WTC11 (cell line): ENCODE data around the gene CCS. TPM values are rescaled to one million over a fixed set of nuclear protein-coding genes. Genes with fewer than 3 reads are reported as not detected.

Experiments used
- ATAC-seq: fragments of 200-7000 bp; cut with Tn5 transposase; 2 replicates; pipeline ENCODE4 v1.10.0; 2021; ENCODE audit warnings: mild to moderate bottlenecking, moderate library complexity
- CTCF ChIA-PET: fragments of 300-600 bp; sonication (Branson Sonifier 250); formaldehyde crosslinking; loops from one replicate; lab custom pipeline; 2021; ENCODE audit warnings: antibody characterized with exemption; lab: Charles Lee
- POLR2A ChIA-PET: fragments of 350-600 bp; sonication (Branson Sonifier 250); formaldehyde crosslinking; loops from one replicate; lab custom pipeline; 2021; ENCODE audit warnings: antibody characterized with exemption; lab: Charles Lee
- DNase-seq: peaks from one replicate; pipeline ENCODE4 v3.0.0; 2021; ENCODE audit warnings: low spot score
- H3K27ac Mint-ChIP-seq: 2 replicates; pipeline ENCODE4 v1.8.0; 2021; ENCODE audit warnings: mixed read lengths
- H3K27me3 Mint-ChIP-seq: 2 replicates; pipeline ENCODE4 v1.8.0; 2021; ENCODE audit warnings: low read depth, mild to moderate bottlenecking, moderate library complexity, mixed read lengths
- H3K36me3 Mint-ChIP-seq: 2 replicates; pipeline ENCODE4 v1.8.0; 2021; ENCODE audit warnings: mixed read lengths
- H3K4me1 Mint-ChIP-seq: 2 replicates; pipeline ENCODE4 v1.8.0; 2022; ENCODE audit warnings: mixed read lengths
- H3K4me3 Mint-ChIP-seq: 2 replicates; pipeline ENCODE4 v1.8.0; 2021; ENCODE audit warnings: mild to moderate bottlenecking, moderate library complexity, mixed read lengths
- H3K9me3 Mint-ChIP-seq: 2 replicates; pipeline ENCODE4 v1.8.0; 2021; ENCODE audit warnings: mixed read lengths
- FOXJ3 ChIP-seq: sonication (generic); formaldehyde crosslinking; IDR thresholded peaks from 2 replicates; pipeline ENCODE4 v1.9.0; 2021; ENCODE audit warnings: missing genetic modification reagents, mild to moderate bottlenecking, borderline replicate concordance
- FOXP4 ChIP-seq: sonication (generic); formaldehyde crosslinking; IDR thresholded peaks from 2 replicates; pipeline ENCODE4 v1.8.0; 2022; ENCODE audit warnings: mild to moderate bottlenecking, missing genetic modification reagents
- JUN ChIP-seq: sonication (generic); formaldehyde crosslinking; IDR thresholded peaks from 2 replicates; pipeline ENCODE4 v1.8.0; 2023; ENCODE audit warnings: mild to moderate bottlenecking, missing genetic modification reagents
- PRRX2 ChIP-seq: fragments of 250-450 bp; sonication (Bioruptor Pico); IDR thresholded peaks from 2 replicates; pipeline ENCODE4 v1.8.0; 2021; ENCODE audit warnings: mild to moderate bottlenecking
- SMAD3 ChIP-seq: sonication (generic); formaldehyde crosslinking; IDR thresholded peaks from 2 replicates; pipeline ENCODE4 v1.8.0; 2022; ENCODE audit warnings: missing genetic modification reagents, mild to moderate bottlenecking, borderline replicate concordance
- SOX15 ChIP-seq: fragments of 250-450 bp; sonication (Bioruptor Pico); IDR thresholded peaks from 2 replicates; pipeline ENCODE4 v1.9.0; 2021; ENCODE audit warnings: mild to moderate bottlenecking
- TP53 ChIP-seq: sonication (generic); formaldehyde crosslinking; IDR thresholded peaks from 2 replicates; pipeline ENCODE4 v1.8.1; 2023; ENCODE audit warnings: mild to moderate bottlenecking, missing genetic modification reagents
- ZNF396 ChIP-seq: fragments of 250-450 bp; sonication (Bioruptor Pico); IDR thresholded peaks from 2 replicates; pipeline ENCODE4 v1.8.0; 2021; ENCODE audit warnings: mild to moderate bottlenecking, moderate library complexity, borderline replicate concordance
- ZNF512 ChIP-seq: sonication (generic); formaldehyde crosslinking; IDR thresholded peaks from 2 replicates; pipeline ENCODE4 v1.8.1; 2022; ENCODE audit warnings: missing genetic modification reagents, borderline replicate concordance
- total RNA-seq: library from RNA; stranded (reverse); gene quantifications from 3 replicates; pipeline ENCODE4 v1.2.3, GENCODE V29; 2021
- TF ChIP-seq, protein P1 (sequence below): sonication (generic); formaldehyde crosslinking; IDR thresholded peaks from 2 replicates; pipeline ENCODE4 v1.8.1; 2023; ENCODE audit warnings: mild to moderate bottlenecking, missing genetic modification reagents
- TF ChIP-seq, protein P2 (sequence below): sonication (generic); formaldehyde crosslinking; IDR thresholded peaks from 2 replicates; pipeline ENCODE4 v1.8.1; 2023; ENCODE audit warnings: mild to moderate bottlenecking, missing genetic modification reagents, moderate library complexity
- TF ChIP-seq, protein P3 (sequence below): sonication (generic); formaldehyde crosslinking; conservative IDR thresholded peaks from 2 replicates; pipeline ENCODE4 v1.8.1; 2023; ENCODE audit warnings: mild to moderate bottlenecking, low read depth, missing genetic modification reagents, moderate library complexity
- TF ChIP-seq, protein P4 (sequence below): sonication (generic); formaldehyde crosslinking; IDR thresholded peaks from 2 replicates; pipeline ENCODE4 v1.8.0; 2023; ENCODE audit warnings: missing genetic modification reagents, mild to moderate bottlenecking, borderline replicate concordance

CCS gene
- total RNA-seq, 1 experiment from 2014 or later: 35.9 TPM

DNA sequence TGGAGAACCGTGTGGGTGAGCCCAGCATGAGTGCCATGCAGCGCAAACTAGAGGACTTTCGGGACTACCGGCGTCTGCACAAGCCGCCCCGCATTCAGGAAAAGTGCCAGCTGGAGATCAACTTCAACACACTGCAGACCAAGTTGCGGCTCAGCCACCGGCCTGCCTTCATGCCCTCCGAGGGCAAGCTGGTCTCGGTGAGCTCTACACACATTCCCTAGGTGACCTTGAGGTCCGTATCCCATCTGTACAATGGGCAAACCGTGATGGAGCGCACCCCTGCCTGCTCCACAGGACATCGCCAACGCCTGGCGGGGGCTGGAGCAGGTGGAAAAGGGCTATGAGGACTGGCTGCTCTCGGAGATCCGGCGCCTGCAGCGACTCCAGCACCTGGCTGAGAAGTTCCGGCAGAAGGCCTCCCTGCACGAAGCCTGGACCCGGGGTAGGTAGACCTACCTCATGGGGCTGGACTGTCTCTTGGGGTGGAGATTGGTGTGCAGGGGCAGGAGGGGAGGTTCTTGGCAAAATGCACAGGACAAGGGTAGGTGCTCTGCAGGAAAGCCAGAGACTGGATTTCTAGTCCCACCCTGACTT lies 35.2 kb upstream of the CCS start:
- no peak overlapping the region for H3K27ac Mint-ChIP-seq
- ChIA-PET POLR2A (no interaction called here), CTCF (interaction anchor here (1.2 kb wide), 1 partner anchor 66 kb away, joined by 3 read pairs; no protein-coding TSS in a partner anchor)
- H3K36me3 Mint-ChIP-seq: peaks cover 22% of the 10 kb centered on the region
- DNase-seq: no peak
- TF ChIP-seq SOX15 (CRISPR knock-in tag): no peak
- no peak for TF ChIP-seq PRRX2
- TF ChIP-seq, protein P1, sequence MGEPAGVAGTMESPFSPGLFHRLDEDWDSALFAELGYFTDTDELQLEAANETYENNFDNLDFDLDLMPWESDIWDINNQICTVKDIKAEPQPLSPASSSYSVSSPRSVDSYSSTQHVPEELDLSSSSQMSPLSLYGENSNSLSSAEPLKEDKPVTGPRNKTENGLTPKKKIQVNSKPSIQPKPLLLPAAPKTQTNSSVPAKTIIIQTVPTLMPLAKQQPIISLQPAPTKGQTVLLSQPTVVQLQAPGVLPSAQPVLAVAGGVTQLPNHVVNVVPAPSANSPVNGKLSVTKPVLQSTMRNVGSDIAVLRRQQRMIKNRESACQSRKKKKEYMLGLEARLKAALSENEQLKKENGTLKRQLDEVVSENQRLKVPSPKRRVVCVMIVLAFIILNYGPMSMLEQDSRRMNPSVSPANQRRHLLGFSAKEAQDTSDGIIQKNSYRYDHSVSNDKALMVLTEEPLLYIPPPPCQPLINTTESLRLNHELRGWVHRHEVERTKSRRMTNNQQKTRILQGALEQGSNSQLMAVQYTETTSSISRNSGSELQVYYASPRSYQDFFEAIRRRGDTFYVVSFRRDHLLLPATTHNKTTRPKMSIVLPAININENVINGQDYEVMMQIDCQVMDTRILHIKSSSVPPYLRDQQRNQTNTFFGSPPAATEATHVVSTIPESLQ: no peak
- TF ChIP-seq, protein P2, sequence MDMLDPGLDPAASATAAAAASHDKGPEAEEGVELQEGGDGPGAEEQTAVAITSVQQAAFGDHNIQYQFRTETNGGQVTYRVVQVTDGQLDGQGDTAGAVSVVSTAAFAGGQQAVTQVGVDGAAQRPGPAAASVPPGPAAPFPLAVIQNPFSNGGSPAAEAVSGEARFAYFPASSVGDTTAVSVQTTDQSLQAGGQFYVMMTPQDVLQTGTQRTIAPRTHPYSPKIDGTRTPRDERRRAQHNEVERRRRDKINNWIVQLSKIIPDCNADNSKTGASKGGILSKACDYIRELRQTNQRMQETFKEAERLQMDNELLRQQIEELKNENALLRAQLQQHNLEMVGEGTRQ: no peak
- TF ChIP-seq ZNF512: no peak
- no peak for TF ChIP-seq ZNF396 (CRISPR knock-in tag)
- TF ChIP-seq, protein P3, sequence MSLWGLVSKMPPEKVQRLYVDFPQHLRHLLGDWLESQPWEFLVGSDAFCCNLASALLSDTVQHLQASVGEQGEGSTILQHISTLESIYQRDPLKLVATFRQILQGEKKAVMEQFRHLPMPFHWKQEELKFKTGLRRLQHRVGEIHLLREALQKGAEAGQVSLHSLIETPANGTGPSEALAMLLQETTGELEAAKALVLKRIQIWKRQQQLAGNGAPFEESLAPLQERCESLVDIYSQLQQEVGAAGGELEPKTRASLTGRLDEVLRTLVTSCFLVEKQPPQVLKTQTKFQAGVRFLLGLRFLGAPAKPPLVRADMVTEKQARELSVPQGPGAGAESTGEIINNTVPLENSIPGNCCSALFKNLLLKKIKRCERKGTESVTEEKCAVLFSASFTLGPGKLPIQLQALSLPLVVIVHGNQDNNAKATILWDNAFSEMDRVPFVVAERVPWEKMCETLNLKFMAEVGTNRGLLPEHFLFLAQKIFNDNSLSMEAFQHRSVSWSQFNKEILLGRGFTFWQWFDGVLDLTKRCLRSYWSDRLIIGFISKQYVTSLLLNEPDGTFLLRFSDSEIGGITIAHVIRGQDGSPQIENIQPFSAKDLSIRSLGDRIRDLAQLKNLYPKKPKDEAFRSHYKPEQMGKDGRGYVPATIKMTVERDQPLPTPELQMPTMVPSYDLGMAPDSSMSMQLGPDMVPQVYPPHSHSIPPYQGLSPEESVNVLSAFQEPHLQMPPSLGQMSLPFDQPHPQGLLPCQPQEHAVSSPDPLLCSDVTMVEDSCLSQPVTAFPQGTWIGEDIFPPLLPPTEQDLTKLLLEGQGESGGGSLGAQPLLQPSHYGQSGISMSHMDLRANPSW (CRISPR knock-in tag): no peak
- TF ChIP-seq SMAD3 (CRISPR knock-in tag): no peak
- TF ChIP-seq FOXJ3 (CRISPR knock-in tag): no peak
- no peak for ATAC-seq
- H3K4me1 Mint-ChIP-seq: no peaks in the 10 kb centered on the region
- no peak overlapping the region for H3K4me3 Mint-ChIP-seq
- H3K9me3 Mint-ChIP-seq: no peaks in the 10 kb centered on the region
- H3K27me3 Mint-ChIP-seq: peaks cover 6% of the 10 kb centered on the region

DNA sequence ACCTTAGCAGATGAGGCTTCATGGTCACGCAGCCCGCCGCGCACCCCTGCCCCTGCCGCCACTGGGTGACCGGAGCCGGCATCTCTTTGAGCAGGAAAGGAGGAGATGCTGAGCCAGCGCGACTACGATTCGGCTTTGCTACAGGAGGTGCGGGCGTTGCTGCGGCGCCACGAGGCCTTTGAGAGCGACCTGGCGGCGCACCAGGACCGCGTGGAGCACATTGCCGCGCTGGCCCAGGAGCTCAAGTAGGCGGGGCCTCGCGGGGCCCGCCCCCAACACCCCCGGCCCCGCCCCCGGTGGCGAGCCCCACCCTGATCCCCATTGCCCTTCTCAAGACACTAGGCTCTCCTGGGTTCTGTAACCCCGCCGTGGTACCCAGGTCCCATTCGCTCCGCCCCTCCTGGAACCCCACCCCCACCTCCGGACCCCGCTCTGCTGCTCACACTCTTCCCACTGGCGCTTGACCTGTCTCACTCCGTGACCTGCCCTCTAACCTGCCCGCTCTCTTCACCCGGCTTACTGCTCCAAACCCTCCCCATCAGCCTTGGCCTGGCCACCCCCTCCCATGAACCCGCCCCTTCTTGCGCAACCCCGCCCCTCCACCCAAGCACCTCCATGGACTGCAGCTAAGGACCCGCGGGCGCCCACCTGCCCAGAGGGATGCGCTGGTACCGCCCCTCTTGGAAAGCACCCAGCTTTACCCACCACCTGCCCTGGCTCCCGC lies 33.7 kb upstream of the CCS start:
- H3K9me3 Mint-ChIP-seq: no peaks in the 10 kb centered on the region
- H3K4me1 Mint-ChIP-seq: no peaks in the 10 kb centered on the region
- TF ChIP-seq JUN (CRISPR knock-in tag): no peak
- no peak for TF ChIP-seq SMAD3 (CRISPR knock-in tag)
- TF ChIP-seq, protein P4, sequence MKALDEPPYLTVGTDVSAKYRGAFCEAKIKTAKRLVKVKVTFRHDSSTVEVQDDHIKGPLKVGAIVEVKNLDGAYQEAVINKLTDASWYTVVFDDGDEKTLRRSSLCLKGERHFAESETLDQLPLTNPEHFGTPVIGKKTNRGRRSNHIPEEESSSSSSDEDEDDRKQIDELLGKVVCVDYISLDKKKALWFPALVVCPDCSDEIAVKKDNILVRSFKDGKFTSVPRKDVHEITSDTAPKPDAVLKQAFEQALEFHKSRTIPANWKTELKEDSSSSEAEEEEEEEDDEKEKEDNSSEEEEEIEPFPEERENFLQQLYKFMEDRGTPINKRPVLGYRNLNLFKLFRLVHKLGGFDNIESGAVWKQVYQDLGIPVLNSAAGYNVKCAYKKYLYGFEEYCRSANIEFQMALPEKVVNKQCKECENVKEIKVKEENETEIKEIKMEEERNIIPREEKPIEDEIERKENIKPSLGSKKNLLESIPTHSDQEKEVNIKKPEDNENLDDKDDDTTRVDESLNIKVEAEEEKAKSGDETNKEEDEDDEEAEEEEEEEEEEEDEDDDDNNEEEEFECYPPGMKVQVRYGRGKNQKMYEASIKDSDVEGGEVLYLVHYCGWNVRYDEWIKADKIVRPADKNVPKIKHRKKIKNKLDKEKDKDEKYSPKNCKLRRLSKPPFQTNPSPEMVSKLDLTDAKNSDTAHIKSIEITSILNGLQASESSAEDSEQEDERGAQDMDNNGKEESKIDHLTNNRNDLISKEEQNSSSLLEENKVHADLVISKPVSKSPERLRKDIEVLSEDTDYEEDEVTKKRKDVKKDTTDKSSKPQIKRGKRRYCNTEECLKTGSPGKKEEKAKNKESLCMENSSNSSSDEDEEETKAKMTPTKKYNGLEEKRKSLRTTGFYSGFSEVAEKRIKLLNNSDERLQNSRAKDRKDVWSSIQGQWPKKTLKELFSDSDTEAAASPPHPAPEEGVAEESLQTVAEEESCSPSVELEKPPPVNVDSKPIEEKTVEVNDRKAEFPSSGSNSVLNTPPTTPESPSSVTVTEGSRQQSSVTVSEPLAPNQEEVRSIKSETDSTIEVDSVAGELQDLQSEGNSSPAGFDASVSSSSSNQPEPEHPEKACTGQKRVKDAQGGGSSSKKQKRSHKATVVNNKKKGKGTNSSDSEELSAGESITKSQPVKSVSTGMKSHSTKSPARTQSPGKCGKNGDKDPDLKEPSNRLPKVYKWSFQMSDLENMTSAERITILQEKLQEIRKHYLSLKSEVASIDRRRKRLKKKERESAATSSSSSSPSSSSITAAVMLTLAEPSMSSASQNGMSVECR (CRISPR knock-in tag): no peak
- no peak for TF ChIP-seq FOXP4 (CRISPR knock-in tag)
- TF ChIP-seq TP53: no peak
- ChIA-PET POLR2A (interaction anchor here (0.6 kb wide), 1 partner anchor 372 kb away, joined by 8 read pairs; no protein-coding TSS in a partner anchor), CTCF (interaction anchor here (0.6 to 1.6 kb wide), 9 partner anchors 9 to 751 kb away, joined by 3 to 11 read pairs (median 4); partner anchors contain the start of genes ACTN3, CTSF, MRPL11 and RBM4B)
- ATAC-seq (peak; percentile 81), DNase-seq (peak; percentile 55)
- H3K4me3 Mint-ChIP-seq: peak overlapping the region; percentile 29; the same call in 1 of the 2 replicates
- H3K27ac Mint-ChIP-seq: no peak overlapping the region
- peaks cover 26% of the 10 kb centered on the region for H3K36me3 Mint-ChIP-seq
- H3K27me3 Mint-ChIP-seq: peaks cover 6% of the 10 kb centered on the region
